ENCODE results near the gene KLHL40. TPM values are rescaled to one million over a fixed set of nuclear protein-coding genes. Genes with fewer than 3 reads are reported as not detected.

Gene KLHL40
- total RNA-seq, 1 experiment from 2014 or later, result not detected

DNA sequence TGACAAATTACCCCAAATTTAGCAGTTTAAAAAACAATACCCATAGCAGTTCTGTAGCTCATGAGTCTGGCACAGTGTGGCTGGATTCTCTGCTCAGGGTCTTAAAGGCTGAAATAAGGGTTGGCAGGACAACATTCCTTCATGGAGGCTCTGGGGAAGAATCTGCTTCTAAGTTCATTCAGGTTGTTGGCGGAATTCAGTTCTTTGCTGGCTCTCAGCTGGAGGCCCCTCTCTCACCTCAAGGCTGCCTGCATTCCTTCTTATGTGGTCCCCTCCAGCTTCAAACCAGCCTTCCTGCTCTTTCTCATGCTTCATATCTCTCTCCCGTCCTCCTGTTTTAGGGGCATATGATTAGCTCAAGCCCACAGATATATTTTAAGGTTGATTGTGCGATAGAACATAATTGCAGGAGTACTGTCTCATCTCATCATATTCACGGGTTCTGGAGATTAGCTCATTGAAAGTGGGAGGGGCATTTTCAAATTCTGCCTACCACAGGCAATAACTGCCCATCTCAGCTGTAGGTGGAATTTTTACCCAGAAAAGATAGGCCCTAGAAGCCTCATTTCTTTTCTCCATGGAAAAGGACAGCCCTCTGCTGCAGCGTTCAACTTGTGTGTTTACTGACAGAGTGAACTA is 37.4 kb upstream of the KLHL40 start:
- Histone ChIP-seq H3K27me3 (replicated peaks; ENCODE audit: insufficient read depth, low read depth, low read length, poor library complexity) (no peaks in the 10 kb centered on the region), H3K36me3 (ENCODE audit: insufficient read depth, low read length, poor library complexity, severe bottlenecking) (peaks cover 30% of the 10 kb centered on the region), H3K9me3 (ENCODE audit: low read depth, low read length, poor library complexity, severe bottlenecking) (no peaks in the 10 kb centered on the region), H3K4me1 (ENCODE audit: insufficient read depth, low read length, poor library complexity, severe bottlenecking) (no peaks in the 10 kb centered on the region), H3K4me3 (ENCODE audit: low read depth, low read length, poor library complexity, severe bottlenecking) (no peak overlapping the region), H3K27ac (ENCODE audit: low read depth, low read length, poor library complexity, severe bottlenecking) (no peak overlapping the region)
- TSS peak; percentile 38 for BruUV-seq (replicated peaks)
- DNase-seq (ENCODE audit: low spot score), result no peak
- ChIA-PET POLR2A (ENCODE audit: low non-redundant PET) (no interaction called here), CTCF (no interaction called here)
- intact Hi-C loops (cut with micrococcal nuclease; ENCODE audit: unreplicated experiment), result no loop called here
- TF ChIP-seq EZH2 (IDR thresholded peaks at IDR 0.05; ENCODE audit: borderline replicate concordance, low read depth, low read length, poor library complexity, severe bottlenecking), result no peak

DNA sequence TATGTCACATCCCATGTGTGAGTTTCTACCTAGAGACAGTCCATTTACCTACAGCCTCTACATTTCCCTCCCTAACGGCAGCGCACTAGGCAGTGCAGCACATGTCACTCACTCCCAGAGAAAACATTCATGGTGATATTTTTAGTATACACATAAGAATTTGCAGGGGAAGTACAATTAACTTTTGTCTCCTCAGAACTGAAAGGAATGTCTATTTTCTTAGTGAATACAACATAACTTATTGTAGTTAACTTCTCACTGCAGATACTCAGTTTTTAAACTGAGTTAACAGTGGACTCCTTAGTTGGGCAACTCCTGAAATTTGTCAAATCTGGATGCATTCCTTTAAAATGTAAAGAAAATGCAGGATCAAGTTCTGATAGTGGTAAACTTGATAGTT is 36.3 kb upstream of the KLHL40 start:
- Histone ChIP-seq H3K27ac (ENCODE audit: low read depth, low read length, poor library complexity, severe bottlenecking) (no peak overlapping the region), H3K4me1 (ENCODE audit: insufficient read depth, low read length, poor library complexity, severe bottlenecking) (no peaks in the 10 kb centered on the region), H3K9me3 (ENCODE audit: low read depth, low read length, poor library complexity, severe bottlenecking) (no peaks in the 10 kb centered on the region), H3K36me3 (ENCODE audit: insufficient read depth, low read length, poor library complexity, severe bottlenecking) (peaks cover 21% of the 10 kb centered on the region), H3K4me3 (ENCODE audit: low read depth, low read length, poor library complexity, severe bottlenecking) (no peak overlapping the region), H3K27me3 (replicated peaks; ENCODE audit: insufficient read depth, low read depth, low read length, poor library complexity) (no peaks in the 10 kb centered on the region)
- no peak for TF ChIP-seq EZH2 (IDR thresholded peaks at IDR 0.05; ENCODE audit: borderline replicate concordance, low read depth, low read length, poor library complexity, severe bottlenecking)
- TF ChIP-seq, protein P1, sequence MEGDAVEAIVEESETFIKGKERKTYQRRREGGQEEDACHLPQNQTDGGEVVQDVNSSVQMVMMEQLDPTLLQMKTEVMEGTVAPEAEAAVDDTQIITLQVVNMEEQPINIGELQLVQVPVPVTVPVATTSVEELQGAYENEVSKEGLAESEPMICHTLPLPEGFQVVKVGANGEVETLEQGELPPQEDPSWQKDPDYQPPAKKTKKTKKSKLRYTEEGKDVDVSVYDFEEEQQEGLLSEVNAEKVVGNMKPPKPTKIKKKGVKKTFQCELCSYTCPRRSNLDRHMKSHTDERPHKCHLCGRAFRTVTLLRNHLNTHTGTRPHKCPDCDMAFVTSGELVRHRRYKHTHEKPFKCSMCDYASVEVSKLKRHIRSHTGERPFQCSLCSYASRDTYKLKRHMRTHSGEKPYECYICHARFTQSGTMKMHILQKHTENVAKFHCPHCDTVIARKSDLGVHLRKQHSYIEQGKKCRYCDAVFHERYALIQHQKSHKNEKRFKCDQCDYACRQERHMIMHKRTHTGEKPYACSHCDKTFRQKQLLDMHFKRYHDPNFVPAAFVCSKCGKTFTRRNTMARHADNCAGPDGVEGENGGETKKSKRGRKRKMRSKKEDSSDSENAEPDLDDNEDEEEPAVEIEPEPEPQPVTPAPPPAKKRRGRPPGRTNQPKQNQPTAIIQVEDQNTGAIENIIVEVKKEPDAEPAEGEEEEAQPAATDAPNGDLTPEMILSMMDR (conservative IDR thresholded peaks at IDR 0.05; ENCODE audit: low read depth, low read length), result no peak
- intact Hi-C loops (cut with micrococcal nuclease; ENCODE audit: unreplicated experiment), result no loop called here
- ChIA-PET CTCF (no interaction called here), POLR2A (ENCODE audit: low non-redundant PET) (no interaction called here)
- BruUV-seq (replicated peaks), result no TSS peak
- no peak for DNase-seq (ENCODE audit: low spot score)

DNA sequence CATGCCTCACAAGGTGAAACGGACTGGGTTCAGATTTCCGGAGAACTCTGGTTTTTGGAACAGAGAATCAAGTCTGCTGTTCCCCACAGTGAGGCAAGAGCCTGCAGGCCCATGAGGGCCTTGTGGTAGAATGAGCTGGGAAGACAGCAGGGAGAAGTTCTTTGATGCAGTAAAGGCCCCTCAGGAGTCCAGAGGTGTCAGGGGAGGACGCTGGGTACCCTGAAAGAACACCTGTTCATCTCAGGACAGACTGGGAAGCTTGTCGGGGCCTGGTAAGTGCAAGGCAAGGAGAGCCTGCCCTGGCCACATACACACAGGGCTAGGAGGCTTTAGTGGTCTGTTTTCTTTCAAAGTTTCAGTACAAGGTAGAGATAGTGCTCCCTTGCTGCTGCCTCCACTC is 35.6 kb upstream of the KLHL40 start:
- CTCF ChIA-PET, result no interaction called here

DNA sequence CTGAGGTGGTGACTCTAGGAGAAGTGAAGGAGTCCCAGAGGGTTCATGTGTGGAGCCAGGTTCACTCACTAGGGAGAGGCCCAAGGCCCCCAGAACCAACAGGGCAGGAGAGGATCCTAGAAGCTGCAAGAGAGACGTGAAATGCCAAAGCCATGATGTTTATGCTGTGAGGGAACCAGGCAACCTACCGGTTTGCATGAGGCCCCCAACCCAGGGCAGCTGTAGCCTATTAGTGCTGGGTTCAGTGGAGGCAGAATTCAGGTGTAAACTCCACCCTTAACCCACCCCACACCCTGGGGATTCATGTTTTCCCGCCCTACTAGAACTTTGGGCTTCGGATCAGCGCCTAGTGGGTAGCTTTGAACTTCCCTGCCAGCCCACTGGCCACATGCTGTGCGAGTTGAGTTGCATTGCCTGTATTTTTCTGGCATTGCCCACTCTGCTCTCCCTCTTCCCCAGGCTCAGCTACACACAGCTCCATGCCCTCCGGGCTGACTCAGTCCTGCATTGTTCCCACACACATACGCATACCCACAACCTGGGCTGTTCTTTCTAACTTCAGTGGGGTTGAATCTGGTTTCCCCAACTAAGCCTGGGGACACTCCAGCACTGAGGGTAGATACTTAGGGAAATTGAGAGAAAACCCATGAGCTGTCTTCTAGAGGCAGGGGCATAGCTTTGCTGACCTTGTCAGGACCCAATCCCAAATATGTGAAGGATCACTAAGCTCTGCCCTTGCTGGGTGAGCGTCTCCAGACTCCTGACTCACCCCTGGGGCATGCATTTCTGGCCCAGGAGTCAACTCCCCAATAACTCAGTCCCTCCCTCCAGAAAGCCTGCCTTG is 33.9 kb upstream of the KLHL40 start:
- Histone ChIP-seq H3K27ac (ENCODE audit: low read depth, low read length, poor library complexity, severe bottlenecking) (no peak overlapping the region), H3K36me3 (ENCODE audit: insufficient read depth, low read length, poor library complexity, severe bottlenecking) (peaks cover 5% of the 10 kb centered on the region), H3K4me3 (ENCODE audit: low read depth, low read length, poor library complexity, severe bottlenecking) (no peak overlapping the region), H3K4me1 (ENCODE audit: insufficient read depth, low read length, poor library complexity, severe bottlenecking) (no peaks in the 10 kb centered on the region), H3K9me3 (ENCODE audit: low read depth, low read length, poor library complexity, severe bottlenecking) (no peaks in the 10 kb centered on the region), H3K27me3 (replicated peaks; ENCODE audit: insufficient read depth, low read depth, low read length, poor library complexity) (no peaks in the 10 kb centered on the region)
- TF ChIP-seq EZH2 (IDR thresholded peaks at IDR 0.05; ENCODE audit: borderline replicate concordance, low read depth, low read length, poor library complexity, severe bottlenecking), result no peak
- TF ChIP-seq, protein P1 (conservative IDR thresholded peaks at IDR 0.05; ENCODE audit: low read depth, low read length), result no peak
- BruUV-seq (replicated peaks), result no TSS peak
- intact Hi-C loops (cut with micrococcal nuclease; ENCODE audit: unreplicated experiment), result no loop called here
- DNase-seq (ENCODE audit: low spot score), result no peak
- POLR2A ChIA-PET (ENCODE audit: low non-redundant PET), result no interaction called here
- CTCF ChIA-PET, result no interaction called here

More for the DNA sequence above, 35.6 kb upstream of the KLHL40 start:
- H3K4me1 ChIP-seq (ENCODE audit: insufficient read depth, low read length, poor library complexity, severe bottlenecking), result no peaks in the 10 kb centered on the region
- H3K9me3 ChIP-seq (ENCODE audit: low read depth, low read length, poor library complexity, severe bottlenecking), result no peaks in the 10 kb centered on the region
- POLR2A ChIA-PET (ENCODE audit: low non-redundant PET), result no interaction called here
- H3K4me3 ChIP-seq (ENCODE audit: low read depth, low read length, poor library complexity, severe bottlenecking), result no peak overlapping the region
- BruUV-seq (replicated peaks), result no TSS peak
- no peaks in the 10 kb centered on the region for H3K27me3 ChIP-seq (replicated peaks; ENCODE audit: insufficient read depth, low read depth, low read length, poor library complexity)
- H3K36me3 ChIP-seq (ENCODE audit: insufficient read depth, low read length, poor library complexity, severe bottlenecking), result peaks cover 19% of the 10 kb centered on the region
- no peak overlapping the region for H3K27ac ChIP-seq (ENCODE audit: low read depth, low read length, poor library complexity, severe bottlenecking)
- no peak for DNase-seq (ENCODE audit: low spot score)
- intact Hi-C loops (cut with micrococcal nuclease; ENCODE audit: unreplicated experiment), result no loop called here
- no peak for TF ChIP-seq EZH2 (IDR thresholded peaks at IDR 0.05; ENCODE audit: borderline replicate concordance, low read depth, low read length, poor library complexity, severe bottlenecking)
